ENCODE measurements around the gene AXDND1. TPM values are rescaled to one million over a fixed set of nuclear protein-coding genes. Genes with fewer than 3 reads are reported as not detected.

The AXDND1 gene
- total RNA-seq, 4 donors from 2014 or later, result not detected

DNA sequence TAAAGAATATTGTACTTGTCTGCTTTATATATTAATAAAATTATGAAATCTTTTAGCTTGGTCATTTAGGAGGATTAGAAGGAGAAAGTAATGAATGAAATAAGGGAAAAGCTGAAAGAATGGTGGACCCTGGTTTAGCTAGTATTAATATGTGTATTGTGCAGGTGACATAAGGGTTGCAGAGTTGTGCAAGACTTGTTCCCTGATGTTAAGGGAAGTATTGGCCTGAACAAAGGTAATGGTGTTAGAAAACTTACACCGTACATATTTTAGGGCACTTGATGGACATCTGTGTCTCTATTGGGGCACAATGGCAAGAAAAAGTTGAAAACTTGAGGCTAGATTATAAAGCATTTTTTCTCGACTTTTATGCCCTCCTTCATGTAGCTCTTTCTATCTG is 39.9 kb upstream of the AXDND1 start:
- intact Hi-C loops (cut with DNase I; ENCODE audit: low total_unique reads), result no loop called here
- no peak overlapping the region for H3K27ac ChIP-seq
- ATAC-seq, result no peak
- no peaks in the 10 kb centered on the region for H3K27me3 ChIP-seq
- H3K4me1 ChIP-seq, result no peaks in the 10 kb centered on the region
- no peak overlapping the region for H3K4me3 ChIP-seq
- TF ChIP-seq POLR2A (IDR thresholded peaks at IDR 0.05), result no peak
- no peak for TF ChIP-seq CTCF (IDR thresholded peaks at IDR 0.05 in 4 of 5, conservative IDR thresholded peaks at IDR 0.05 in 1 of 5)
- H3K36me3 ChIP-seq, result no peaks in the 10 kb centered on the region
- in situ Hi-C loops (cut with MboI; ENCODE audit: low sequenced_read_pairs in 4 of 4), result no loop called here
- H3K9me3 ChIP-seq, result no peaks in the 10 kb centered on the region
- no peak for DNase-seq

DNA sequence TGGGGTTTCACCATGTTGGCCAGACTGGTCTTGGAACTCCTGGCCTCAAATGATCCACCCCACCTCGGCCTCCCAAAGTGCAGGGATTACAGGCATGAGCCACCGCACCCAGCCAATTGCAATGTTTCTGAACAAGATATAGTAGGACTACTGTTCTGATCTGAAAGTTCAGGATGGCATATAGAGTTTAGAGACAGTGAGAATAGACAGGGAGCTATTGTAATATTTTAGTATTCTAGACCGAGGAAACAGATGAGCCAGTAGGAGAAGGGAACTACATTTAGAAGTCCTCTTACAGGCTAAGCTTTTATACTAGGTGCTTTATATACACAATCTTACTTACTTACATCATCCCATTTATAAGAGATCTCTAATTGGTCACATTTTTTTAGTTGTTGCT is 39.0 kb upstream of the AXDND1 start:
- TF ChIP-seq CTCF (IDR thresholded peaks at IDR 0.05 in 4 of 5, conservative IDR thresholded peaks at IDR 0.05 in 1 of 5) (no peak), POLR2A (IDR thresholded peaks at IDR 0.05) (no peak)
- no peaks in the 10 kb centered on the region for H3K36me3 ChIP-seq
- no peak overlapping the region for H3K4me3 ChIP-seq
- H3K4me1 ChIP-seq, result no peaks in the 10 kb centered on the region
- intact Hi-C loops (cut with DNase I; ENCODE audit: low total_unique reads) (no loop called here), in situ Hi-C loops (cut with MboI; ENCODE audit: low sequenced_read_pairs in 4 of 4) (no loop called here)
- no peak overlapping the region for H3K27ac ChIP-seq
- DNase-seq, result no peak
- no peaks in the 10 kb centered on the region for H3K9me3 ChIP-seq
- no peaks in the 10 kb centered on the region for H3K27me3 ChIP-seq
- ATAC-seq, result no peak

DNA sequence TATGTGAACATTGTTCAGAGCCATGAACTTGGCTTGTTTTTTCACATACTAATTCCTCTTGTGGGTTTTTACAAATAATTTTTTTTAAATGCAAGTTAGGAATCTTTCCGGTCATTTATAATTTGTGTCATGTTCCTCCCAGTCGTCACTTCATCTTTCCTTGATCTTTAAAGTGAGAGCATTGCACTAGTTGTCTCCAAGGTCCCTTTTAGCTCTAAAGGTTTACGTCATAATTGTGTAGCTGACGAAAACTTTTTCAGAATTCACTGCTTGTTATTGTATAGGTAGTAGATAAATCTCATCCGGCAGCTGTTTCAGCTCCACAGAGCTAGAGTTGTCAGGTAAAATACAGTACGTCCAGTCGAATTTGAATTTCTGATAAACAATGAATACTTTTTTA is 38.6 kb upstream of the AXDND1 start:
- in situ Hi-C loops (cut with MboI; ENCODE audit: low sequenced_read_pairs in 4 of 4), result no loop called here
- intact Hi-C loops (cut with DNase I; ENCODE audit: low total_unique reads), result no loop called here
- Histone ChIP-seq H3K27me3 (no peaks in the 10 kb centered on the region), H3K4me1 (no peaks in the 10 kb centered on the region), H3K36me3 (no peaks in the 10 kb centered on the region), H3K27ac (no peak overlapping the region), H3K9me3 (no peaks in the 10 kb centered on the region), H3K4me3 (no peak overlapping the region)
- no peak for TF ChIP-seq POLR2A (IDR thresholded peaks at IDR 0.05)
- DNase-seq, result no peak
- no peak for ATAC-seq

DNA sequence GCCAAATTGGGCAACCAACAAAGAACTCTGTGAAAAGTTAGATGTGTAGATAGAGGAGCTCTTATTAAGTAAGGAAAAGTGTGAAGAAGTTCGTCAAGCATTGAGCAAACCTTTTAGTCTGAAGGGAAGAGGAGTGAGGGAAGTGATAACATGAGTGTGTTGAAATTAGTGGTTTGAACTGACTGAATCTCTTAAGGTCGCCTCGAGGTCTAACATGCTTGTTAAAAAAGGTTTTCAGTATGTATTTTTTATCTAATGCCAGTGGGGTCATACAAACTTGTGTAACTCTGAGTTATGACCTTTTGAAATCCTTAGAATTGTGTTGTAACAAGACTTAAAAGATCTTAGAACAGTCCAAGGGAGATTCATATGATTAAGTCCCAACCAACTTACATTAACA is 38.1 kb upstream of the AXDND1 start:
- H3K27ac ChIP-seq, result no peak overlapping the region
- no peak for DNase-seq
- no peaks in the 10 kb centered on the region for H3K9me3 ChIP-seq
- no peaks in the 10 kb centered on the region for H3K36me3 ChIP-seq
- H3K4me1 ChIP-seq, result no peaks in the 10 kb centered on the region
- TF ChIP-seq CTCF (IDR thresholded peaks at IDR 0.05 in 4 of 5, conservative IDR thresholded peaks at IDR 0.05 in 1 of 5) (no peak), POLR2A (IDR thresholded peaks at IDR 0.05) (no peak)
- no peak overlapping the region for H3K4me3 ChIP-seq
- in situ Hi-C loops (cut with MboI; ENCODE audit: low sequenced_read_pairs in 4 of 4) (no loop called here), intact Hi-C loops (cut with DNase I; ENCODE audit: low total_unique reads) (no loop called here)
- no peak for ATAC-seq
- no peaks in the 10 kb centered on the region for H3K27me3 ChIP-seq

DNA sequence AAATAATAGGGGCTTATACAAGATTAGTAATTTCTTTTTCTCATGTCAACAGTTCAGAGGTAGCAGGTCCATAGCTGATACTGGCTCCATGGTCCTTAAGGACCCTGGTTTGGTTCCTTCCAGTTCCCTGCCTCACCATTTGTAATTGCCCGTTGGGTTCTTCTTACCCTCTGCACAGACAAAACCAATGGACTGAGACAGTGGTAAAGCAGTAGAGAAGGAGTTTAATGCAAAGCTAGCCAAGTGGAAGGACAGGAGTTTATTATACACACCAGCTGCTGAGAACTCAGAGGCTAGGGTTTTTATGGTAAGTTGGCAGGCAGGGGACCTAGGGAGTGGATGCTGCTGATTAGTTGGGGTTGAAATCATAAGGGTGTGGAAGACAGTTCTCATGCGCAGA is 35.9 kb upstream of the AXDND1 start:
- no peak for DNase-seq
- in situ Hi-C loops (cut with MboI; ENCODE audit: low sequenced_read_pairs in 4 of 4), result no loop called here
- no peak overlapping the region for H3K27ac ChIP-seq
- no peaks in the 10 kb centered on the region for H3K36me3 ChIP-seq
- TF ChIP-seq CTCF (IDR thresholded peaks at IDR 0.05 in 4 of 5, conservative IDR thresholded peaks at IDR 0.05 in 1 of 5) (no peak), POLR2A (IDR thresholded peaks at IDR 0.05) (no peak)
- no peak overlapping the region for H3K4me3 ChIP-seq
- H3K27me3 ChIP-seq, result no peaks in the 10 kb centered on the region
- no peak for ATAC-seq
- intact Hi-C loops (cut with DNase I; ENCODE audit: low total_unique reads), result no loop called here
- no peaks in the 10 kb centered on the region for H3K4me1 ChIP-seq
- no peaks in the 10 kb centered on the region for H3K9me3 ChIP-seq

All from gastrocnemius medialis (tissue), 4 donors.